GM18526 (cell line): Measurements from ENCODE around the gene ABLIM2.

Experiments used
- POLR2A ChIP-seq: IDR thresholded peaks from 3 replicates; pipeline ENCODE4 v1.6.1; 2011; ENCODE audit not compliant: insufficient read length; ENCODE audit errors: extremely low read depth

ABLIM2 gene

GRCh38 chr4:7952615-7953014 is 206.0 kb downstream of the ABLIM2 start:
- TF ChIP-seq POLR2A: no peak

DNA sequence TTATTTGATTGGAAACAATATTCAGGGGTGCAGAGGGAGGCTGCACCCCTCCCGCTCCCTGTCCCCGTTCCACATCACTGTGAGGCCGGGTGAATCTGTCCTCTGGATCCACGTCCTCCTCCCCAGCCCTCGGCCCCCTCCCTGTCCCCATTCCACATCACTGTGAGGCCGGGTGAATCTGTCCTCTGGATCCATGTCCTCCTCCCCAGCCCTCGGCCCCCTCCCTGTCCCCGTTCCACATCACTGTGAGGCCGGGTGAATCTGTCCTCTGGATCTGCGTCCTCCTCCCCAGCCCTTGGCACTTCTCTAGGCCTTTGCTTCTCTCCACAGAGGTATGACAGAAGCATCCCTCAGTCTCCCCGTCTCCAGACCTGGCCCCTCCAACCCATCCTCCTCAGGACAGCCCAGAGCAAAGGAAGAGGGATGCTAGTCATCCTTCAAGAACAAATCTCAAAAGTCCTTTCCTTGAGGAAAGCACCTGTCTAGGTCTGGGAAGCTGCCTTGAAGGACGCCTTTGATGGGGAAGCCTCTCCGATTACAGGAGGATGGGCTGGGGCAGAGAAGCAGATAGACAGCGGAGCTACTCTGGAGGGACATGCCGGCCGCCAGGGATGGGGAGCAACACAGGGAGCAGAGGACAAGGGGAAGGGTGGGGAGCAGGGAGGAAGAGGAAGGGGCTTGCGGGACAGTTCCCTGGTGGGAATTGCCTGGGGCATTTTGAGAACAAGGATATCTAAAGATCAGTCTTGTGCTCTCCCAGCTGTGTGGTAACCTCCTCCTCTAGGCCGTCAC is 208.1 kb downstream of the ABLIM2 start:
- no peak for TF ChIP-seq POLR2A

DNA sequence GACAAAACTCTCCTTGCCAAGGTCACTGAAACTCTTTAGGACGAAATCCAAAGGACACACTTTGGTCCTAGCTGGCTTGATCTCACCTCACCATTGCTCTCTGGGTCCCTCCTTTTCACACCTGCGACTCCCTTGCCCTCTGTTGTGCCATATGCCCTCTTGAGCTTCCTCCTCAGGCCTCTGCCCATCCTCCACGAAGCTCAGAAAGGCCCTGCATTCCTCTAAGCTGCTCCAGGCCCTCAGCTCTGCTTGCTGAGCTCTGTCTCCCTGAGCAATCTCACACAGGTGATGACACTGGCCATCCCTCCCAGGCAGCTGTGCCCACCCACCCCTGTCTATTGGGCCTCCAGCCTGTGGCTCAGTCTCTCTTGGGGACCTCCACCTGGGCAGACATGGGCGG is 208.9 kb downstream of the ABLIM2 start:
- TF ChIP-seq POLR2A: no peak

GRCh38 chr4:7947927-7948326 is 210.7 kb downstream of the ABLIM2 start:
- no peak for TF ChIP-seq POLR2A

DNA sequence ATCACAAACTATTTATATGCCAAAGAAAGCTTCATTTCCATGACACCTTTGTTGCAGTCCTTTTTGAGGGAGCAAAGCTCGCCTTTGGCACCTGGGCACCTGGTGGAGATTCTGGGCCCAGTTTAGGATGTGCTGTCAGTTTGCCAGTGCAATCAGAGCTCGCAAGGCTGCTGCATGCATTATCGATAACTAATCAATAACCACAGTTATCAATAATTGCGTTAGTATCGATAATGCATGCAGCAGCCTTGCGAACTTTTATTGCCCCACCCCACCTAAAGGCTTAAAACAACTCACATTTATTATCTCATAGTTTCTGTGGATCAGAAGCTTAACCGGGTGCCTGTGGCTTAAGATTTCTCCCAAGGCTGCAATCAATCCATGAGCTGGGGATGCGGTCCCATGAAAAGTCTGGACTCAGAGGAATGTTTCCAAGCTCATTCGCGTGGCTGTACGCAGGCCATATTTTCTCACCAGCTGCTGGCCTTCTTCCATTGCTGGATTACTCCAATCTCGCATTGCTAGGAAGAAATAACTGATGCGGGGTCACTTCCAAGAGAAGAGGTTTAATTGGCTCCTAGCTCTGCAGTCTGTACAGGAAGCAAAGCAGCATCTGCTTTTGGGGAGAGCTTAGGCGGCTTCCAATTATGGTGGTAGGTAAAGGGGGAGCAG is 212.8 kb downstream of the ABLIM2 start:
- TF ChIP-seq POLR2A: no peak

- no peak for TF ChIP-seq POLR2A
These were observed 213.9 kb downstream of the ABLIM2 start for GRCh38 chr4:7944599-7945220.

DNA sequence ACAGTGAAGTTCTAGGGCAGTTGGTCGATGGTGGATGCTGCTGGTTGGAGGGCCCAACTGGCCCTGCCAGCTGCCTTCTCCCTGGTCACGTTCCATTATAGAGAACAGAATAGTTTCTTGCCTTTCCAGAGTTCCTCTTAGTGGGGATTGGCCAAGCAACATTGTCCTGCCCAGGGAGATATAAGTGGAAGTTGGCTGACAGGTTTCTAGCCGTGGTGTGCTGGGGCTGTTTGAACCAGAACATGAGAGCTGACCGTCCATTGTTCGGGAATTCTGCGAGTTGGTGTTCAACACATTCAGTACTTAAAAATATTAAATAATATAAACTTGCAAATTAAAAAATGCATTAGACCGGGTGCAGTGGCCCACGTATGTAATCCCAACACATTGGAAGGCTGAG is 215.4 kb downstream of the ABLIM2 start:
- TF ChIP-seq POLR2A: no peak

GRCh38 chr4:7941965-7942496 is 216.6 kb downstream of the ABLIM2 start:
- TF ChIP-seq POLR2A: no peak

DNA sequence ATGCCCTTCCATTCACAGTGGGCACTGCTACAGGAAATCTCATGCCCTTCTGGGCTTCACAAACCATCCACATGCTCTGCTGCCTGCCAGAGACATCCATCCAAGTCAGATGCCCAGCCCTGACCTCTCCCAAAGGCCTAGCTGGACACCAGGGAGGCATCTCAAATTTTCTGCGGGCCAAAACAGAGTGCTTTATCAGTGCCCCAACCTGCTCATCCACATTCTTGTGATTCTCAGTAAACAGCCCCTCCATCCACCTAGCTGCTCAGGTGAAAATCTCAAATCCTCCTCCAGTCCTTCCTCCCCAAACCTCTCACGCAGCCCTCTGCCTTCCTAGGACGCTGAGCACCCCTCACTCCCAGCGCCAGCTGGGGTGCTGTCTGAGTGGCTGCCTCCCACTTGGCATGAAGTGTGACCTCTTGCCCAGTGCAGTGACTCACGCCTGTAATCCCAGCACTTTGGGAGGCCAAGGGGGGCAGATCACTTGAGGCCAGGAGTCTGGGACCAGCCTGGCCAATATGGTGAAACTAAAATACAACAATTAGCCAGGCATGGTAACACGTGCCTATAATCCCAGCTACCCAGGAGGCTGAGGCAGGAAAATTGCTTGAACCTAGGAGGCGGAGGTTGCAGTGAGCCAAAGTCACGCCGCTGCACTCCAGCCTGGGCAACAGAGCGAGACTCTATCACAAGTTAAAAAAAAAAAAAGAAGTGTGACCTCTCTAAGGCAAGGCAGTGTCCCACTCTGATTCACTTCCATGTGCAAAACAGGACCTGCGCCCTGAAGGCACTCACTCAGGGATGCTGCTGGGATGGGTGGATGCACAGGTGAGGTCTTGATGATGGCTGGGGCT is 217.3 kb downstream of the ABLIM2 start:
- no peak for TF ChIP-seq POLR2A

- no peak for TF ChIP-seq POLR2A
These were observed 219.1 kb downstream of the ABLIM2 start, which contains the start of gene AFAP1 for GRCh38 chr4:7939377-7940108. AFAP1 (minus strand) TSS chr4:7939861; CDS start chr4:7872078, 67,783 bp downstream.

DNA sequence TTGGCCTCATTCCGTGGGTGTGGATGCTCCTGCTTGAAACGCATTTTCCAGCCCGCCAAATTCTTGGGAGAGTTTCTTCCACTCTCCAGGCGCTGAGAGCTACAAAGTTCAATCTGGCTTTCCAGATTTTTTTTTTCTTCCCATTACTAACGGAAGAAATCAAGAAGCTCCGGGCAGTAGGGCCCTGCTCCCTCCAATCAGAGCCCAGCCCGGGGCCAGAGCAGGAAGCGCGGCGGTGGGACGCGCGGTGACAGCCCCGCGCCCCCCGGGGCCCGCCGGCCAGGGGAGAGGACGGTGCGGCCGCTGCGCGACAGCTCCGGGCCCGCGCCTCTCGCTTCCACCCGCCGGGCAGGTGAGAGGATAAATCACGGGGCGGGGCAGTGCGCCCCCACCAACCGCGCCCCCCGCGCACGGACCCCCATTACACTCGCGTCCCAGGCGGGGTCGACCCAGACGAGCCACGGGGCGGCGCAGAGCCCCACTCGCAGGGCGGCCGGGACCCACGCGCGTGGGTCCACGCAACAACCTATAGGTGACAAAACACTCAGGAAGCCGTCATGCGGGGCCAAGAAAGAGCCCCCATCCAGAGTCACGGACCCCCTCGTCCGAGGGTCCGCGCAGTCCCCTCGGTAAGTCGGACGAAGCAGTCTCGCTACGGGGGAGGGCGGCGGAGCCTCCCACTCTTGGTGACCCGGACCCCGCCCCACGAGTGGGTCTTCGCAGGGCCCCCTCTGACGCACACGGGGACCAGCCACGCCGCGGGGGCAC is 219.8 kb downstream of the ABLIM2 start:
- TF ChIP-seq POLR2A: no peak

DNA sequence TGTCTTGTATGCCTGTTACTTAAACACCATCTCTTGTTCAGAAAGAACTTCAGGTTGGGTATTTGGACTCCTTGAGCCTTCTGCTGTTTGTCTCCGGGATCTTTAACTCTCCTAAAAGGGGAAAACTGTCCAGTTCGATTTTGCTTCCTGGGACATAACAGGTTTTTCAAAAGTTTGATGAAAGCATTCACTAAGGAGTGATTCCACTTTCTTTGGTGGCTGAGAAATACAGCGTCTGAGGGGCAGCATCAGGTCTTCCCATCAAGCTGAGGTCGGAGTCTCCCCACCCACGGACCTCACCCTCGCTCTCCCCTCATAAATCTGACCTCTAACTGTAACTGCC is 220.4 kb downstream of the ABLIM2 start:
- no peak for TF ChIP-seq POLR2A

GRCh38 chr4:7937006-7937405 is 221.6 kb downstream of the ABLIM2 start:
- TF ChIP-seq POLR2A: no peak
